ENCODE data around the gene CDH4. TPM values are rescaled to one million over a fixed set of nuclear protein-coding genes. Genes with fewer than 3 reads are reported as not detected.

CDH4 gene
- total and polyA plus RNA-seq, 5 donors from 2014 or later = 0.07 to 0.69 (median 0.49) TPM; not detected in 1

DNA sequence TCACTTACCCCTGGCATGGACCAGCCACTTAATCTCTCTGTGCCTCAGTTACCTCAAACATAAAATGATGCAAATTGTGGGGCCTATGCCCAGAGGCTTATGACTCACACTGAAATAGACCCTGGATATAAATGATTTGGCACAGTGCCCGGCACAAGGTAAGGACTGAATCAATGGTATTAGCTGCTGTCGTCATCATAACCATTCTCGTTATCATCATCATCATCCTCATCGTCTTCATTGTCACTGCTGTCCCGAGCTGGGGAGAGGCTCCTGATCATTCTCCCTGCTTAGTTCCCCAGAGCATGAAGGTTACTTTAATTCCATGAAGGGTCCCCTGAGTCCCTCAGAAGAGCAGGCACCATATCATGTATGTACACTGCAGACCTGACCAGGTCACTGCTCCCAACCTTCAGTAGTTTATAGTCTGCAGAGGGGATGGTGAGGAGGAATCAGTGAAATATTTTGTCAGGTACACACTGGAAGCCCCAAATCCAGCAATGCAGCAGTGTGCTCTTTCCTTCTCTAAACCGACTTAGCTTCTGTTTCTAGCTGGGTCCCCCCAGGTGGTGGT is 664.3 kb downstream of the CDH4 start:
- Histone ChIP-seq H3K4me3 (ENCODE audit: low read depth, low read length) (no peak overlapping the region), H3K27ac (ENCODE audit: insufficient read depth, low read length, poor library complexity, severe bottlenecking) (no peak overlapping the region), H3K27me3 (ENCODE audit: control insufficient read depth, insufficient read depth, low read length) (no peaks in the 10 kb centered on the region), H3K36me3 (ENCODE audit: control insufficient read depth, insufficient read depth, low read length) (no peaks in the 10 kb centered on the region), H3K4me1 (ENCODE audit: control insufficient read depth, insufficient read depth, low read length, poor library complexity, severe bottlenecking) (no peaks in the 10 kb centered on the region), H3K9me3 (ENCODE audit: control insufficient read depth in 2 of 2, low read length in 2 of 2) (no peaks in the 10 kb centered on the region)
- Mint-ChIP-seq H3K4me1 (no peaks in the 10 kb centered on the region), H3K27ac (no peak overlapping the region), H3K27me3 (no peaks in the 10 kb centered on the region), H3K4me3 (no peak overlapping the region), H3K9me3 (peaks cover 0 to 2% (median 0%) of the 10 kb centered on the region in 7 donors), H3K36me3 (no peaks in the 10 kb centered on the region)
- no peak for ATAC-seq (ENCODE audit: low read depth in 2 of 2)
- DNase-seq = no peak

DNA sequence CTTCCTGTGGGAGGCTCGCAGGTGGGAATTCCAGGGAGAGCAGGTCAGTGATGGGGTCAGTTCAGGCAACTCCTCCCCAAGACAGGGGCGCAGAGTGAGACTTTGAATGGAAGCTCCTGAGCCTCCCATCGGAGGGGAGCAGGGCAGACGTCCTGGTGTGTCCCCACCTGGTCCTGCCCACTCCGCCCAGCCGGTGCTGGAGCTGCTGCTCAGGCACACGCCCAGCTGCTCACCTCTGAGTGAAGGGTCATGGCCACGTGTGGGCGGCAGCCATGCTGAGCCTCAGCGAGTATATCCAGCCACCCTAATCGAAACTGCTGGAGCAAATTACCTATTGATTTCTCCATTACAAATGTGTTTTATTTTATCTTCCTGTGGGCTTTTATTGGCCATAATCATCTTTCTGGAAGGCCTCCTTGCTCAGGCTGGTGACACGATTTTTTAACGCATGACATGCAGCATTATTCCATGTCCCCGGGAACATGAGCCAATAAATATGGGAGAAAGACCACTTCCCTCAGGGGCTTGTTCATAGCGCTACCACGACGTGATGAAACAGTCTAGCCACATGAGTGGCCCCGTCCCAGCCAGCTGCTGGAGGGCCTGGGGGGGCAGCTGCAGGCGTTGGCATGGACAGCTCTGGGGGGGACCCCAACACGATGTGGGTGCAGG is 665.5 kb downstream of the CDH4 start:
- Histone ChIP-seq H3K36me3 (ENCODE audit: control insufficient read depth, insufficient read depth, low read length) (no peaks in the 10 kb centered on the region), H3K9me3 (ENCODE audit: control insufficient read depth in 2 of 2, low read length in 2 of 2) (no peaks in the 10 kb centered on the region), H3K27ac (ENCODE audit: insufficient read depth, low read length, poor library complexity, severe bottlenecking) (no peak overlapping the region), H3K4me1 (ENCODE audit: control insufficient read depth, insufficient read depth, low read length, poor library complexity, severe bottlenecking) (no peaks in the 10 kb centered on the region), H3K4me3 (ENCODE audit: low read depth, low read length) (no peak overlapping the region), H3K27me3 (ENCODE audit: control insufficient read depth, insufficient read depth, low read length) (no peaks in the 10 kb centered on the region)
- no peaks in the 10 kb centered on the region for H3K36me3 Mint-ChIP-seq
- H3K4me3 Mint-ChIP-seq = no peak overlapping the region
- H3K4me1 Mint-ChIP-seq = no peaks in the 10 kb centered on the region
- H3K27me3 Mint-ChIP-seq = no peaks in the 10 kb centered on the region
- peaks cover 0 to 3% (median 1%) of the 10 kb centered on the region in 7 donors for H3K9me3 Mint-ChIP-seq
- DNase-seq = no peak
- H3K27ac Mint-ChIP-seq = no peak overlapping the region
- no peak for ATAC-seq (ENCODE audit: low read depth in 2 of 2)

DNA sequence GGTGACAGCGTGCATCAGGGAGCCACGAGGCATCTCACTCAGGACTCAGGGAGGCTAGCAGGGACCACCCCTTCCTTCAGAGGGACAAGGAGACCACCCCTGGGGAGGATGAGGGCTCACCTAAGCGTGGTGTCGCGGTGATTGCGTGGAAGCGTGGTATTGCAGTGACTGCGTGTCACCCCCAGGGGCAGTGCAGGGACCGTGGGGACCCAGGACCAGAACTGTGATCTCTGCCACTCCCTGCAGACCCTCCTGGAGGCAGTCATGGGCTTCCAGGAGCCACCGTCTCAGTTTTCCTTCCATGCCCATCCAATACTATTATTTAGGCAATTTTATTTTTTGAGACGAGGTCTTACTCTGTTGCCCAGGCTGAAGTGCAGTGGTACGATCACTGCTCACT is 666.5 kb downstream of the CDH4 start:
- ATAC-seq (ENCODE audit: low read depth in 2 of 2) = no peak
- DNase-seq = no peak
- Histone ChIP-seq H3K4me3 (ENCODE audit: low read depth, low read length) (no peak overlapping the region), H3K27ac (ENCODE audit: insufficient read depth, low read length, poor library complexity, severe bottlenecking) (no peak overlapping the region), H3K27me3 (ENCODE audit: control insufficient read depth, insufficient read depth, low read length) (no peaks in the 10 kb centered on the region), H3K9me3 (ENCODE audit: control insufficient read depth in 2 of 2, low read length in 2 of 2) (no peaks in the 10 kb centered on the region), H3K36me3 (ENCODE audit: control insufficient read depth, insufficient read depth, low read length) (no peaks in the 10 kb centered on the region), H3K4me1 (ENCODE audit: control insufficient read depth, insufficient read depth, low read length, poor library complexity, severe bottlenecking) (no peaks in the 10 kb centered on the region)
- Mint-ChIP-seq H3K4me1 (no peaks in the 10 kb centered on the region), H3K27ac (no peak overlapping the region), H3K9me3 (peaks cover 0 to 3% (median 1%) of the 10 kb centered on the region in 7 donors), H3K27me3 (no peaks in the 10 kb centered on the region), H3K36me3 (no peaks in the 10 kb centered on the region), H3K4me3 (no peak overlapping the region)

DNA sequence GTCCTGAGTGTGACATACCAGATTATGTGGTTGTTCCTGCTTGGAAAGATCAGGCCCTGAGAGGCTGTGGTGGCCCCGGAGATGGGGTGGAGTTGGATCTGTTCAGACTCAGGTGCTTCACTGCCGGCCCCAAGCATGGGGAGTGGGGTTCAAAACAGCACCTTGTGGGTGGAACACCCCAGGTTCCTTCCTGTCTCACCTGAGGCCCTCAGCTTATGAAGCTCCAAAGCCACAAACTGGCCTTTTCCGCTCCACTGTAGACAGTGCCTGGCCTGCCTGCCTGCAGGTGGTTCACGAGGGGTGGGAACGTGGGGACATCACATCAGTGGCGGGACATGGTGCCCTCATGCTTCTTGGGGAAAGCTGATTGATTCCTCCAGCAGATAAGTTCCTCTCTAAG is 667.2 kb downstream of the CDH4 start:
- no peak for ATAC-seq (ENCODE audit: low read depth in 2 of 2)
- DNase-seq = no peak
- Mint-ChIP-seq H3K36me3 (no peaks in the 10 kb centered on the region), H3K9me3 (peaks cover 0 to 3% (median 1%) of the 10 kb centered on the region in 7 donors), H3K27me3 (no peaks in the 10 kb centered on the region), H3K4me1 (no peaks in the 10 kb centered on the region), H3K4me3 (no peak overlapping the region), H3K27ac (no peak overlapping the region)
- H3K27ac ChIP-seq (ENCODE audit: insufficient read depth, low read length, poor library complexity, severe bottlenecking) = no peak overlapping the region
- no peaks in the 10 kb centered on the region for H3K9me3 ChIP-seq (ENCODE audit: control insufficient read depth in 2 of 2, low read length in 2 of 2)
- H3K4me1 ChIP-seq (ENCODE audit: control insufficient read depth, insufficient read depth, low read length, poor library complexity, severe bottlenecking) = no peaks in the 10 kb centered on the region
- no peak overlapping the region for H3K4me3 ChIP-seq (ENCODE audit: low read depth, low read length)
- H3K36me3 ChIP-seq (ENCODE audit: control insufficient read depth, insufficient read depth, low read length) = no peaks in the 10 kb centered on the region
- H3K27me3 ChIP-seq (ENCODE audit: control insufficient read depth, insufficient read depth, low read length) = no peaks in the 10 kb centered on the region

DNA sequence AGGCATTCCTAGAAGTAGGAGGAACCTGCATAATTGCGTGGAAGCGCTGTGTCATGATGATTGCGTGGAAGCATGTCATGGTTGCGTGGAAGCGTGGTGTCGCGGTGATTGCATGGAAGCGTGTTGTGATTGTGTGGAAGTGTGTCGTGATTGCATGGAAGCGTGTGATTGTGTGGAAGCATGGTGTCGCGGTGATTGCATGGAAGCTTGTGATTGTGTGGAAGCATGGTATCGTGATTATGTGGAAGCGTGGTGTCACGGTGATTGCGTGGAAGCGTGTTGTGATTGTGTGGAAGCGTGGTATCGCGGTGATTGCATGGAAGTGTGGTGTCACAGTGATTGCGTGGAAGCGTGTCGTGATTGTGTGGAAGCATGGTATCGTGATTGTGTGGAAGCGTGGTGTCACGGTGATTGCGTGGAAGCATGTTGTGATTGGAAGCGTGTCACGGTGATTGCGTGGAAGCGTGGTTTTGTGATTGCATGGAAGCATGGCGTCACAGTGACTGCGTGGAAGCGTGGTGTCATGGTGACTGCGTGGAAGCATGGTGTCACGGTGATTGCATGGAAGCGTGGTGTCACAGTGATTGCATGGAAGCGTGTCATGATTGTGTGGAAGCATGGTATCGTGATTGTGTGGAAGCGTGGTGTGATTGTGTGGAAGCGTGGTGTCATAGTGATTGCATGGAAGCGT is 667.8 kb downstream of the CDH4 start:
- no peak overlapping the region for H3K27ac Mint-ChIP-seq
- Histone ChIP-seq H3K4me1 (ENCODE audit: control insufficient read depth, insufficient read depth, low read length, poor library complexity, severe bottlenecking) (no peaks in the 10 kb centered on the region), H3K9me3 (ENCODE audit: control insufficient read depth in 2 of 2, low read length in 2 of 2) (no peaks in the 10 kb centered on the region), H3K27me3 (ENCODE audit: control insufficient read depth, insufficient read depth, low read length) (no peaks in the 10 kb centered on the region), H3K36me3 (ENCODE audit: control insufficient read depth, insufficient read depth, low read length) (no peaks in the 10 kb centered on the region), H3K27ac (ENCODE audit: insufficient read depth, low read length, poor library complexity, severe bottlenecking) (no peak overlapping the region), H3K4me3 (ENCODE audit: low read depth, low read length) (no peak overlapping the region)
- no peaks in the 10 kb centered on the region for H3K27me3 Mint-ChIP-seq
- H3K9me3 Mint-ChIP-seq = peaks cover 0 to 3% (median 1%) of the 10 kb centered on the region in 7 donors
- no peak for ATAC-seq (ENCODE audit: low read depth in 2 of 2)
- no peaks in the 10 kb centered on the region for H3K36me3 Mint-ChIP-seq
- H3K4me3 Mint-ChIP-seq = no peak overlapping the region
- H3K4me1 Mint-ChIP-seq = no peaks in the 10 kb centered on the region
- DNase-seq = no peak

DNA sequence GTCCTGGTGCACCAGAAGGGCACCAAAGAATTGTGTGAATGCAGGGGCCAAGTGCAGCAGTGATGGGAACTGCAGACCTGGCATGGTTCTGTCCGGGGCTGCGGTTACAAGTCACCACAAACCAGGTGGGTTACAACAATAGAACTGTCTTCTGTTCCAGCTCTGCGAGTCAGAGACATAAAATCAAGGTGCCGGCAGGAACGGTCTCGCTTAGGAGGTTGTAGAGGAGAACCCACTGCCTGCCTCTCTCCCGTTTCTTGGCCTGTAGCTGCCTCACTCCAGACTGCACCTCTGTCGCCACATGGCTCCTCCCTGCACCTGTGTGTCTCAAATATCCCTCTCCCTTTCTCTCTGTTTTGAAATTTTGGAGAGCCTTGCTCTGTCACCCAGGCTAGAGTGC is 670.4 kb downstream of the CDH4 start:
- Histone ChIP-seq H3K27me3 (ENCODE audit: control insufficient read depth, insufficient read depth, low read length) (no peaks in the 10 kb centered on the region), H3K4me3 (ENCODE audit: low read depth, low read length) (no peak overlapping the region), H3K36me3 (ENCODE audit: control insufficient read depth, insufficient read depth, low read length) (no peaks in the 10 kb centered on the region), H3K27ac (ENCODE audit: insufficient read depth, low read length, poor library complexity, severe bottlenecking) (no peak overlapping the region), H3K9me3 (ENCODE audit: control insufficient read depth in 2 of 2, low read length in 2 of 2) (no peaks in the 10 kb centered on the region), H3K4me1 (ENCODE audit: control insufficient read depth, insufficient read depth, low read length, poor library complexity, severe bottlenecking) (no peaks in the 10 kb centered on the region)
- Mint-ChIP-seq H3K27ac (no peak overlapping the region), H3K4me1 (no peaks in the 10 kb centered on the region), H3K4me3 (no peak overlapping the region), H3K27me3 (no peaks in the 10 kb centered on the region), H3K36me3 (no peaks in the 10 kb centered on the region), H3K9me3 (peaks cover 0 to 3% (median 1%) of the 10 kb centered on the region in 7 donors)
- DNase-seq (no peak), ATAC-seq (ENCODE audit: low read depth in 2 of 2) (no peak)

DNA sequence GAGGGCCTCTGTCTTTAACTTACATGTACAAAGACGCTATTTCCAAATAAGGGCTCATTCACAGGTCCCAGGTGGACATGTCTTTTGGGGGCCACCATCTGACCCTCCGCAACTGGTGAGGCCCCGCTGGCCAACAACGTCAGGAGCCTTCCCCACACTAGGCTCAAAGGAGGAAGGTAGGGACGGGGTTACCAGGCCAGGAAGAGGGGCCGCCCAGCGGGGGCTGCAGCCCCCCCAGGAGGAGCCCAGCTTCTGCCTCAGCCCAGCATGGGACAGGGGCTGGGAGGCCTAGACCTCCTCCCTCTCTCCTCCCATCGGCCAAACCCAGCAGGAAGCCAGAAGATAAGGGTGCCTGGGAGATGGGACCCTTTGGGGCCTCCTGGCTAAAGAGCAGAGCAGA is 670.9 kb downstream of the CDH4 start:
- H3K4me3 Mint-ChIP-seq = no peak overlapping the region
- no peaks in the 10 kb centered on the region for H3K4me1 Mint-ChIP-seq

More for the DNA sequence above, 670.9 kb downstream of the CDH4 start:
- H3K27ac Mint-ChIP-seq = no peak overlapping the region
- no peaks in the 10 kb centered on the region for H3K27me3 ChIP-seq (ENCODE audit: control insufficient read depth, insufficient read depth, low read length)
- H3K4me1 ChIP-seq (ENCODE audit: control insufficient read depth, insufficient read depth, low read length, poor library complexity, severe bottlenecking) = no peaks in the 10 kb centered on the region
- H3K27me3 Mint-ChIP-seq = no peaks in the 10 kb centered on the region
- H3K36me3 ChIP-seq (ENCODE audit: control insufficient read depth, insufficient read depth, low read length) = no peaks in the 10 kb centered on the region
- DNase-seq (no peak), ATAC-seq (ENCODE audit: low read depth in 2 of 2) (no peak)
- H3K27ac ChIP-seq (ENCODE audit: insufficient read depth, low read length, poor library complexity, severe bottlenecking) = no peak overlapping the region
- peaks cover 0 to 3% (median 1%) of the 10 kb centered on the region in 7 donors for H3K9me3 Mint-ChIP-seq
- H3K36me3 Mint-ChIP-seq = no peaks in the 10 kb centered on the region
- H3K9me3 ChIP-seq (ENCODE audit: control insufficient read depth in 2 of 2, low read length in 2 of 2) = no peaks in the 10 kb centered on the region
- no peak overlapping the region for H3K4me3 ChIP-seq (ENCODE audit: low read depth, low read length)

Data from CD4-positive, CD25-positive, alpha-beta regulatory T cell (primary cell).